K562 (cell line): ENCODE results near the gene AKAP13. TPM values are rescaled to one million over a fixed set of nuclear protein-coding genes. Genes with fewer than 3 reads are reported as not detected.

ENCODE experiments used
- ATAC-seq: fragments of 200-7000 bp; cut with Tn5 transposase; 3 replicates; pipeline ENCODE4 v1.9.1; 2020; ENCODE audit warnings: moderate library complexity
- BruUV-seq: library from RNA; stranded (reverse); fragments of 400-500 nt; replicated peaks from 2 replicates; lab custom pipeline; 2021; lab: Mats Ljungman, UMichigan
- CTCF ChIA-PET: fragments of 300-600 bp; formaldehyde crosslinking; extraction: SDS; loops from one replicate; lab custom pipeline; 2021; ENCODE audit warnings: low intra/inter-chr PET ratio; lab: Yijun Ruan, JAX
- POLR2A ChIA-PET: fragments of 300-600, 350-650 bp; sonication (Branson Sonifier 250); formaldehyde crosslinking; extraction: SDS; loops from one replicate; lab custom pipeline; 2021; ENCODE audit warnings: antibody characterized with exemption, inconsistent platforms; lab: Yijun Ruan, JAX
- DNase-seq, 4 experiments: peaks; one replicate each; pipeline versions ENCODE4 v3.0.0 to v3.0.0-alpha.2; 2011 to 2018; ENCODE audit warnings: low spot score in 3 of 4, mixed read lengths in 3 of 4; ENCODE audit errors: extremely low read depth in 1 of 4
- FAIRE-seq: peaks from 2 replicates; lab custom pipeline; 2011; peaks lifted over from hg19 to GRCh38; lab: Jason Lieb, UNC
- H2AFZ ChIP-seq: 2 replicates; pipeline ENCODE4 v1.6.0; 2011; ENCODE audit warnings: low read depth, low read length, control low read depth, inconsistent platforms
- H3K27ac ChIP-seq: fragments of 200-600 bp; 3 replicates; pipeline ENCODE4 v1.8.0; 2011; ENCODE audit warnings: low read depth, mild to moderate bottlenecking, control low read depth, inconsistent platforms, low read length, moderate library complexity, mixed read lengths; ENCODE audit errors: extremely low read depth
- H3K27me3 ChIP-seq, 2 experiments: fragments of 300-600 bp in 1 of 2; 2 replicates in 1 of 2; 3 replicates in 1 of 2; pipeline versions ENCODE4 v1.6.0 to v1.8.0; 2011; ENCODE audit warnings: inconsistent platforms in 2 of 2, low read length in 2 of 2, mild to moderate bottlenecking in 1 of 2, mixed read lengths in 1 of 2, moderate library complexity in 1 of 2; ENCODE audit not compliant: control insufficient read depth in 2 of 2, insufficient read depth in 2 of 2
- H3K36me3 ChIP-seq: fragments of 300-600 bp; 3 replicates; pipeline ENCODE4 v1.8.0; 2011; ENCODE audit warnings: mild to moderate bottlenecking, low read length, inconsistent platforms; ENCODE audit not compliant: control insufficient read depth, insufficient read depth
- H3K4me1 ChIP-seq, 2 experiments: fragments of 200-600 bp in 1 of 2; replicated peaks in 1 of 2; 2 replicates in 1 of 2; 3 replicates in 1 of 2; pipeline versions ENCODE4 v1.5.1 to v1.8.0; 2011; ENCODE audit warnings: inconsistent platforms in 2 of 2, low read length in 2 of 2, mild to moderate bottlenecking in 1 of 2, mixed read lengths in 1 of 2, moderate library complexity in 1 of 2; ENCODE audit not compliant: control insufficient read depth in 2 of 2, insufficient read depth in 2 of 2
- H3K4me2 ChIP-seq: 2 replicates; pipeline ENCODE4 v1.6.1; 2011; ENCODE audit warnings: low read length, control low read depth, inconsistent platforms, mixed read lengths; ENCODE audit not compliant: insufficient read depth
- H3K4me3 ChIP-seq: fragments of 200-600 bp; sonication (generic), shearing (Covaris generic); 2 replicates; pipeline ENCODE4 v1.5.1; 2016; ENCODE audit warnings: control low read depth, inconsistent platforms
- H3K79me2 ChIP-seq: fragments of 200-600 bp; 3 replicates; pipeline ENCODE4 v1.8.0; 2011; ENCODE audit warnings: low read length, inconsistent platforms; ENCODE audit not compliant: control insufficient read depth, insufficient read depth
- H3K9ac ChIP-seq, 2 experiments: 2 replicates each; pipeline versions ENCODE4 v1.6.0 to v1.6.1; 2011; ENCODE audit warnings: low read depth in 2 of 2, low read length in 2 of 2, control low read depth in 1 of 2, inconsistent platforms in 1 of 2, mild to moderate bottlenecking in 1 of 2, mixed read lengths in 1 of 2; ENCODE audit not compliant: insufficient read depth in 1 of 2
- H3K9me1 ChIP-seq: one replicate; pipeline ENCODE4 v1.6.0; 2011; ENCODE audit warnings: inconsistent platforms, mild to moderate bottlenecking, low read length, moderate library complexity; ENCODE audit not compliant: control insufficient read depth, insufficient read depth
- H3K9me3 ChIP-seq: replicated peaks from 2 replicates; pipeline ENCODE4 v1.5.1; 2011; ENCODE audit warnings: low read depth, low read length, inconsistent platforms; ENCODE audit not compliant: control insufficient read depth, insufficient read depth
- H4K20me1 ChIP-seq: replicated peaks from 2 replicates; pipeline ENCODE4 v1.6.1; 2011; ENCODE audit warnings: low read length, inconsistent platforms, mixed read lengths; ENCODE audit not compliant: control insufficient read depth, insufficient read depth
- ATF1 ChIP-seq, 2 experiments: fragments of 450-650 bp in 1 of 2; IDR thresholded peaks; 2 replicates each; pipeline ENCODE4 v1.6.1; 2016; ENCODE audit warnings: missing compliant biosample characterization in 1 of 2, missing genetic modification characterization in 1 of 2
- CBFA2T2 ChIP-seq: fragments of 450-650 bp; conservative IDR thresholded peaks from 2 replicates; pipeline ENCODE4 v1.6.1; 2017; ENCODE audit warnings: mild to moderate bottlenecking
- DLX4 ChIP-seq: fragments of 250-450 bp; sonication (Bioruptor Pico); IDR thresholded peaks from 2 replicates; pipeline ENCODE4 v1.6.1; 2021; ENCODE audit warnings: mild to moderate bottlenecking
- GTF2A2 ChIP-seq: IDR thresholded peaks from 2 replicates; pipeline ENCODE4 v1.6.1; 2016; ENCODE audit warnings: mild to moderate bottlenecking, missing genetic modification characterization, missing compliant biosample characterization
- GTF2E2 ChIP-seq: fragments of 200-800 bp; sonication (Bioruptor generic); IDR thresholded peaks from 2 replicates; pipeline ENCODE4 v1.6.1; 2016; ENCODE audit warnings: missing genetic modification characterization, missing compliant biosample characterization
- KLF13 ChIP-seq: fragments of 450-650 bp; IDR thresholded peaks from 2 replicates; pipeline ENCODE4 v1.6.1; 2016; ENCODE audit warnings: missing genetic modification characterization, low read depth, mild to moderate bottlenecking, missing compliant biosample characterization, moderate library complexity, borderline replicate concordance
- LEF1 ChIP-seq: fragments of 450-650 bp; IDR thresholded peaks from 2 replicates; pipeline ENCODE4 v1.6.1; 2016; ENCODE audit warnings: mild to moderate bottlenecking
- NFIX ChIP-seq: fragments of 250-450 bp; sonication (Bioruptor Pico); IDR thresholded peaks from 2 replicates; pipeline ENCODE4 v1.4.0; 2020; ENCODE audit warnings: low read depth, mild to moderate bottlenecking, moderate library complexity
- NR2C1 ChIP-seq, 2 experiments: fragments of 450-650 bp; IDR thresholded peaks; 2 replicates each; pipeline ENCODE4 v1.6.1; 2017; ENCODE audit warnings: mild to moderate bottlenecking in 2 of 2, antibody characterized with exemption in 1 of 2, inconsistent platforms in 1 of 2, missing compliant biosample characterization in 1 of 2, missing genetic modification characterization in 1 of 2
- POLR2AphosphoS5 ChIP-seq: IDR thresholded peaks from 2 replicates; pipeline ENCODE4 v1.6.1; 2011; ENCODE audit warnings: mild to moderate bottlenecking, low read depth, low read length, moderate library complexity; ENCODE audit not compliant: control insufficient read depth, insufficient read depth
- RAD51 ChIP-seq: fragments of 450-650 bp; IDR thresholded peaks from 2 replicates; pipeline ENCODE4 v1.7.1; 2016; ENCODE audit warnings: low read depth, mild to moderate bottlenecking, borderline replicate concordance
- RFX5 ChIP-seq: IDR thresholded peaks from 2 replicates; pipeline ENCODE4 v1.6.1; 2011; ENCODE audit warnings: low read depth, mild to moderate bottlenecking, improper control_type of control experiment, low read length
- RHOXF2B ChIP-seq: fragments of 250-450 bp; sonication (Bioruptor Pico); conservative IDR thresholded peaks from 2 replicates; pipeline ENCODE4 v1.5.1; 2021
- SAFB2 ChIP-seq: fragments of 200-400 bp; formaldehyde crosslinking; IDR thresholded peaks from 2 replicates; pipeline ENCODE4 v1.6.1; 2018; ENCODE audit warnings: borderline replicate concordance, low read length, low read depth, moderate library complexity; ENCODE audit not compliant: severe bottlenecking
- THAP7 ChIP-seq: fragments of 250-450 bp; sonication (Bioruptor Pico); IDR thresholded peaks from 2 replicates; pipeline ENCODE4 v1.5.0; 2021
- ZBTB2 ChIP-seq: fragments of 450-650 bp; IDR thresholded peaks from 2 replicates; pipeline ENCODE4 v1.6.1; 2016; ENCODE audit warnings: antibody characterized with exemption
- ZNF561 ChIP-seq: fragments of 450-650 bp; formaldehyde crosslinking; conservative IDR thresholded peaks from 2 replicates; pipeline ENCODE4 v1.4.0; 2020; ENCODE audit warnings: mild to moderate bottlenecking, moderate library complexity
- WGBS: fragments of 100-300 bp; shearing (Covaris generic); methylation state at CpG from one replicate; pipeline ENCODE4 v1.1.6; 2016; ENCODE audit warnings: low coverage, mixed read lengths; ENCODE audit not compliant: insufficient coverage; ENCODE audit errors: missing lambda C conversion rate; 5-methylcytosine and 5-hydroxymethylcytosine counted together
- in situ Hi-C: fragments of 300-500 bp; cut with MboI; formaldehyde crosslinking; loops from 4 replicates; pipeline ENCODE4 v1.15.0; 2018; ENCODE audit warnings: inconsistent platforms, mixed read lengths
- intact Hi-C: fragments of 100-400 bp; cut with micrococcal nuclease; formaldehyde crosslinking; loops from 2 replicates; pipeline ENCODE4 v1.14.2; 2022
- polyA plus RNA-seq, 8 experiments: library from polyadenylated mRNA; depleted of rRNA in 4 of 8; stranded (reverse) in 5 of 8; unstranded in 3 of 8; fragments of >200 nt; fragmentation: Nextera tagmentation in 2 of 8; fragmentation: Illumina TruSeq in 1 of 8; extraction: Ambion mirVana in 2 of 8; extraction: Trizol in 1 of 8; gene quantifications; 2 replicates each; pipeline versions ENCODE4 v1.2.1 to v1.2.3, GENCODE V29; 2011 to 2014; ENCODE audit warnings: inconsistent platforms in 1 of 8, missing spikeins in 1 of 8
- total RNA-seq, 7 experiments: library from RNA; depleted of rRNA in 6 of 7; stranded (reverse); fragments of >200 nt in 6 of 7; fragmentation: Illumina TruSeq in 2 of 7; extraction: Trizol in 2 of 7; gene quantifications; 2 replicates each; pipeline versions ENCODE4 v1.2.1 to v1.2.3, GENCODE V29; 2011 to 2021; ENCODE audit warnings: low replicate concordance in 1 of 7
- TF ChIP-seq, protein P1 (sequence below): fragments of 450-650 bp; IDR thresholded peaks from 2 replicates; pipeline ENCODE4 v1.6.1; 2016; ENCODE audit warnings: missing biosample characterization, missing genetic modification characterization

AKAP13 gene
- total and polyA plus RNA-seq, 9 of the 15 experiments (the other 6 are each of a cell fraction or from before 2014, with no cell fraction given): 0.03 to 1.7 (median 0.42) TPM

GRCh38 chr15:85541744-85542143, 161.3 kb downstream of the AKAP13 start:
- BruUV-seq: no TSS peak
- TF ChIP-seq ZBTB2: no peak
- TF ChIP-seq NFIX: no peak
- no peak for TF ChIP-seq RHOXF2B
- no peak for TF ChIP-seq RAD51
- TF ChIP-seq, protein P1, sequence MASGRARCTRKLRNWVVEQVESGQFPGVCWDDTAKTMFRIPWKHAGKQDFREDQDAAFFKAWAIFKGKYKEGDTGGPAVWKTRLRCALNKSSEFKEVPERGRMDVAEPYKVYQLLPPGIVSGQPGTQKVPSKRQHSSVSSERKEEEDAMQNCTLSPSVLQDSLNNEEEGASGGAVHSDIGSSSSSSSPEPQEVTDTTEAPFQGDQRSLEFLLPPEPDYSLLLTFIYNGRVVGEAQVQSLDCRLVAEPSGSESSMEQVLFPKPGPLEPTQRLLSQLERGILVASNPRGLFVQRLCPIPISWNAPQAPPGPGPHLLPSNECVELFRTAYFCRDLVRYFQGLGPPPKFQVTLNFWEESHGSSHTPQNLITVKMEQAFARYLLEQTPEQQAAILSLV (tag): no peak
- no peak for TF ChIP-seq GTF2A2 (tag)
- TF ChIP-seq SAFB2: no peak
- TF ChIP-seq RFX5: no peak
- no peak for TF ChIP-seq DLX4 (CRISPR knock-in tag)
- no peak for TF ChIP-seq ATF1 (CRISPR knock-in tag; IDR thresholded peaks at IDR 0.05)
- no peak for TF ChIP-seq ATF1 (tag; IDR thresholded peaks at IDR 0.05)
- no peak for TF ChIP-seq ZNF561 (CRISPR knock-in tag)
- TF ChIP-seq POLR2AphosphoS5: no peak
- TF ChIP-seq THAP7 (CRISPR knock-in tag): no peak
- TF ChIP-seq CBFA2T2: no peak
- no peak for TF ChIP-seq NR2C1 (IDR thresholded peaks at IDR 0.05)
- no peak for TF ChIP-seq NR2C1 (tag; IDR thresholded peaks at IDR 0.05)
- TF ChIP-seq GTF2E2 (tag): no peak
- no peak for TF ChIP-seq LEF1
- no peak for TF ChIP-seq KLF13
- Histone ChIP-seq H2AFZ (no peak overlapping the region), H3K9me1 (no peaks in the 10 kb centered on the region), H3K4me1 (no peaks in the 10 kb centered on the region), H3K79me2 (no peaks in the 10 kb centered on the region), H3K27ac (no peak overlapping the region), H3K9me3 (no peaks in the 10 kb centered on the region), H3K27me3 (no peaks in the 10 kb centered on the region; a peak in 1 of 5 replicates), H3K4me2 (no peak overlapping the region), H3K4me3 (no peak overlapping the region), H3K36me3 (no peaks in the 10 kb centered on the region), H3K9ac (no peak overlapping the region), H4K20me1 (no peaks in the 10 kb centered on the region)
- FAIRE-seq: no peak
- WGBS: 0% methylated on average over 1 of the region's 1 CpG
- no peak for DNase-seq
- POLR2A ChIA-PET: no interaction called here
- intact Hi-C loops: no loop called here
- no peak for ATAC-seq
- in situ Hi-C loops: no loop called here
- CTCF ChIA-PET: no interaction called here
